Measurements from ENCODE around the gene RUFY4. TPM values are rescaled to one million over a fixed set of nuclear protein-coding genes. Genes with fewer than 3 reads are reported as not detected.

RUFY4 gene
- total and polyA plus RNA-seq, 2 donors (not counting 3 experiments of a cell fraction or from before 2014, with no cell fraction given), result not detected

DNA sequence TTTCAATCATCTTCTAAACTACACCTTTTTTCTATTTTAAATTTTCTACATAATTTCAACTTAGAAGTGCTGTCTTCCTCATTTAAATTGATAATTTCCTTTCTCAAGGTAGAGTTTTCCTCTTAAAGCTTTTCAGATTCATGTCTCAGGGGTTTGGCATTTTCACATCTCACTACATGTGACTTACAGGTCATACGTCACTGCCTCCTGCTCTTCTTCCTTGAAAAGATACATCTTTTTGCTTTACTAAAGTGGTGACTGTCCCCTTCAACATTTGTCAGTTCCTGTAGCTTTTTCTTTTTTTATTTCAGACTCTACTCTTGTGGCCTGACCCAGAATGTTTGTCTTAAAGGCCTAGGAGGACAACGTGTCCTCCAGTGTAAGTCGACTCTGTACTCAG, 17.1 kb upstream of the RUFY4 start:
- Histone ChIP-seq H2AFZ (ENCODE audit: low read depth, low read length) (no peak overlapping the region), H3K4me1 (ENCODE audit: control insufficient read depth, extremely low read depth, insufficient read depth, low read length) (no peaks in the 10 kb centered on the region), H4K20me1 (replicated peaks; ENCODE audit: control insufficient read depth, extremely low read depth, insufficient read depth, low read length) (no peaks in the 10 kb centered on the region), H3K27ac (ENCODE audit: insufficient read depth, low read depth, low read length) (no peak overlapping the region), H3K9me1 (replicated peaks; ENCODE audit: control insufficient read depth, extremely low read depth, insufficient read depth, low read length) (no peaks in the 10 kb centered on the region), H3K27me3 (ENCODE audit: control insufficient read depth in 2 of 2, insufficient read depth in 2 of 2, low read length in 2 of 2) (peaks cover 2 to 5% of the 10 kb centered on the region in 2 experiments), H3K9me3 (replicated peaks; ENCODE audit: control insufficient read depth, insufficient read depth, low read length) (no peaks in the 10 kb centered on the region), H3K9ac (replicated peaks; ENCODE audit: extremely low read depth, insufficient read depth, low read length) (no peak overlapping the region), H3K4me3 (replicated peaks in 1 of 3; ENCODE audit: insufficient read depth in 1 of 3, low read depth in 1 of 3, low read length in 3 of 3) (no peak overlapping the region), H3K79me2 (ENCODE audit: control insufficient read depth, insufficient read depth, low read length) (no peaks in the 10 kb centered on the region), H3K36me3 (ENCODE audit: control insufficient read depth in 2 of 2, extremely low read depth in 1 of 2, insufficient read depth in 2 of 2, low read length in 2 of 2) (no peaks in the 10 kb centered on the region), H3K4me2 (ENCODE audit: insufficient read depth, low read length) (no peak overlapping the region)
- TF ChIP-seq, protein P1, sequence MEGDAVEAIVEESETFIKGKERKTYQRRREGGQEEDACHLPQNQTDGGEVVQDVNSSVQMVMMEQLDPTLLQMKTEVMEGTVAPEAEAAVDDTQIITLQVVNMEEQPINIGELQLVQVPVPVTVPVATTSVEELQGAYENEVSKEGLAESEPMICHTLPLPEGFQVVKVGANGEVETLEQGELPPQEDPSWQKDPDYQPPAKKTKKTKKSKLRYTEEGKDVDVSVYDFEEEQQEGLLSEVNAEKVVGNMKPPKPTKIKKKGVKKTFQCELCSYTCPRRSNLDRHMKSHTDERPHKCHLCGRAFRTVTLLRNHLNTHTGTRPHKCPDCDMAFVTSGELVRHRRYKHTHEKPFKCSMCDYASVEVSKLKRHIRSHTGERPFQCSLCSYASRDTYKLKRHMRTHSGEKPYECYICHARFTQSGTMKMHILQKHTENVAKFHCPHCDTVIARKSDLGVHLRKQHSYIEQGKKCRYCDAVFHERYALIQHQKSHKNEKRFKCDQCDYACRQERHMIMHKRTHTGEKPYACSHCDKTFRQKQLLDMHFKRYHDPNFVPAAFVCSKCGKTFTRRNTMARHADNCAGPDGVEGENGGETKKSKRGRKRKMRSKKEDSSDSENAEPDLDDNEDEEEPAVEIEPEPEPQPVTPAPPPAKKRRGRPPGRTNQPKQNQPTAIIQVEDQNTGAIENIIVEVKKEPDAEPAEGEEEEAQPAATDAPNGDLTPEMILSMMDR (IDR thresholded peaks at IDR 0.05; ENCODE audit: extremely low read depth in 1 of 2, insufficient read depth in 1 of 2, low read depth in 1 of 2, low read length in 2 of 2), result no peak
- TF ChIP-seq JUN (IDR thresholded peaks at IDR 0.05; ENCODE audit: borderline replicate concordance, insufficient read depth, insufficient read length, low read depth), result no peak
- ChIA-PET POLR2A (interaction anchor here (0.6 kb wide), 1 partner anchor 82 kb away, joined by 3 read pairs; no protein-coding TSS in a partner anchor), CTCF (interaction anchor here (1.5 kb wide), 1 partner anchor 266 kb away, joined by 8 read pairs; no protein-coding TSS in a partner anchor)
- no TSS peak for BruUV-seq (replicated peaks)
- intact Hi-C loops (cut with micrococcal nuclease) (no loop called here), dilution Hi-C loops (cut with MboI; ENCODE audit: extremely low pct_ligation_motif_present, low sequenced_read_pairs) (no loop called here)
- no peak for DNase-seq (ENCODE audit: low read depth, low spot score)
- FAIRE-seq, result no peak

DNA sequence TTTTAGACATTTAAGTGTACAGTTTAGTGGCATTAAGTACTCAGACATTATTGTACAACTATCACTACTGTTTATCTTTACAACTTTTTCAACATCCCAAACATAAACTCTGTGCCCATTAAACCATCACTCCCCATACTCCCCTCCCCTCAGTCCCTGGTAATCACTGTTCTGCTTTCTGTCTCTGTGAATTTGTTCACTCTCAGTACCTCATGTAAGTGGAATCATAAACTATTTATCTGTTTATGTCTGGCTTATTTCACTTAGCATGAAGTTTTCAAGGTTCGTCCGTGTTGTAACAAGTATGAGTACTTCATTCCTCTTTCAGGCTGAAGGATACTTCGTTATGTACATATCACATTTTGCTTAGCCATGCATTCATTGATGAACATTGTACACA, 9.8 kb upstream of the RUFY4 start:
- peaks cover 11 to 22% of the 10 kb centered on the region in 2 experiments for H3K27me3 ChIP-seq (ENCODE audit: control insufficient read depth in 2 of 2, insufficient read depth in 2 of 2, low read length in 2 of 2)
- H3K4me3 ChIP-seq (replicated peaks in 1 of 3; ENCODE audit: insufficient read depth in 1 of 3, low read depth in 1 of 3, low read length in 3 of 3), result no peak overlapping the region
- CTCF ChIA-PET, result interaction anchor here (1.3 to 2.0 kb wide), 2 partner anchors 9 to 274 kb away, joined by 4 read pairs; no protein-coding TSS in a partner anchor
- no peak overlapping the region for H2AFZ ChIP-seq (ENCODE audit: low read depth, low read length)
- POLR2A ChIA-PET, result no interaction called here
- no peaks in the 10 kb centered on the region for H3K9me1 ChIP-seq (replicated peaks; ENCODE audit: control insufficient read depth, extremely low read depth, insufficient read depth, low read length)
- no peaks in the 10 kb centered on the region for H3K79me2 ChIP-seq (ENCODE audit: control insufficient read depth, insufficient read depth, low read length)
- no peak overlapping the region for H3K27ac ChIP-seq (ENCODE audit: insufficient read depth, low read depth, low read length)
- no peak for TF ChIP-seq POLR2A (IDR thresholded peaks at IDR 0.05; ENCODE audit: low read depth, low read length)
- no peak for TF ChIP-seq JUN (IDR thresholded peaks at IDR 0.05; ENCODE audit: borderline replicate concordance, insufficient read depth, insufficient read length, low read depth)
- TF ChIP-seq MAX (IDR thresholded peaks at IDR 0.05; ENCODE audit: insufficient read depth, insufficient read length), result no peak
- TF ChIP-seq GATA2 (IDR thresholded peaks at IDR 0.05; ENCODE audit: insufficient read depth, insufficient read length, low read depth, low read length), result no peak
- TF ChIP-seq FOS (IDR thresholded peaks at IDR 0.05; ENCODE audit: borderline replicate concordance, insufficient read depth, low read length), result no peak
- TF ChIP-seq MYC (IDR thresholded peaks at IDR 0.05; ENCODE audit: low read depth, low read length), result no peak
- TF ChIP-seq EZH2 (IDR thresholded peaks at IDR 0.05; ENCODE audit: borderline replicate concordance, low read depth, low read length, severe bottlenecking), result no peak
- no peak for TF ChIP-seq POLR2AphosphoS5 (IDR thresholded peaks at IDR 0.05; ENCODE audit: insufficient read depth, low read depth, low read length)
- H3K4me1 ChIP-seq (ENCODE audit: control insufficient read depth, extremely low read depth, insufficient read depth, low read length), result no peaks in the 10 kb centered on the region
- no TSS peak for BruUV-seq (replicated peaks)
- intact Hi-C loops (cut with micrococcal nuclease) (no loop called here), dilution Hi-C loops (cut with MboI; ENCODE audit: extremely low pct_ligation_motif_present, low sequenced_read_pairs) (no loop called here)
- H3K4me2 ChIP-seq (ENCODE audit: insufficient read depth, low read length), result no peak overlapping the region
- H3K9me3 ChIP-seq (replicated peaks; ENCODE audit: control insufficient read depth, insufficient read depth, low read length), result no peaks in the 10 kb centered on the region
- no peak overlapping the region for H3K9ac ChIP-seq (replicated peaks; ENCODE audit: extremely low read depth, insufficient read depth, low read length)
- no peak for DNase-seq (ENCODE audit: low read depth, low spot score)
- H4K20me1 ChIP-seq (replicated peaks; ENCODE audit: control insufficient read depth, extremely low read depth, insufficient read depth, low read length), result no peaks in the 10 kb centered on the region
- H3K36me3 ChIP-seq (ENCODE audit: control insufficient read depth in 2 of 2, extremely low read depth in 1 of 2, insufficient read depth in 2 of 2, low read length in 2 of 2), result no peaks in the 10 kb centered on the region
- FAIRE-seq, result no peak

All from endothelial cell of umbilical vein (primary cell).